Mesenchymal stem cell (in vitro differentiated cells and primary cell): ENCODE data around the gene CENPF.

Experiments used
- DNase-seq: peaks from one replicate; pipeline ENCODE4 v3.0.0-alpha.2; 2013
- H2AFZ ChIP-seq: one replicate; pipeline ENCODE4 v1.6.1; 2013; ENCODE audit warnings: low read depth, mild to moderate bottlenecking, control low read depth, inconsistent platforms, low read length, moderate library complexity
- H2AK5ac ChIP-seq: 2 replicates; pipeline ENCODE4 v1.6.1; 2013; ENCODE audit warnings: low read length, moderate library complexity, mild to moderate bottlenecking, inconsistent platforms; ENCODE audit not compliant: severe bottlenecking
- H2BK120ac ChIP-seq: one replicate; pipeline ENCODE4 v1.6.1; 2013; ENCODE audit warnings: low read depth, mild to moderate bottlenecking, inconsistent platforms, low read length, moderate library complexity
- H2BK12ac ChIP-seq, 2 experiments: one replicate each; pipeline ENCODE4 v1.6.1; 2013; ENCODE audit warnings: inconsistent platforms in 2 of 2, low read length in 2 of 2, mild to moderate bottlenecking in 2 of 2, moderate library complexity in 2 of 2, control low read depth in 1 of 2
- H2BK15ac ChIP-seq: one replicate; pipeline ENCODE4 v1.6.1; 2013; ENCODE audit warnings: mild to moderate bottlenecking, low read depth, inconsistent platforms; ENCODE audit not compliant: poor library complexity, severe bottlenecking
- H2BK5ac ChIP-seq: 2 replicates; pipeline ENCODE4 v1.6.1; 2013; ENCODE audit warnings: low read depth, mild to moderate bottlenecking, low read length, control low read depth, inconsistent platforms; ENCODE audit not compliant: poor library complexity, severe bottlenecking
- H3K14ac ChIP-seq, 2 experiments: one replicate each; pipeline ENCODE4 v1.6.1; 2013; ENCODE audit warnings: inconsistent platforms in 2 of 2, low read length in 2 of 2, control low read depth in 1 of 2, mild to moderate bottlenecking in 1 of 2, moderate library complexity in 1 of 2
- H3K18ac ChIP-seq, 2 experiments: one replicate each; pipeline ENCODE4 v1.6.1; 2013; ENCODE audit warnings: inconsistent platforms in 2 of 2, low read length in 2 of 2, control low read depth in 1 of 2, low read depth in 1 of 2, mild to moderate bottlenecking in 1 of 2
- H3K23ac ChIP-seq, 2 experiments: one replicate each; pipeline ENCODE4 v1.6.1; 2013; ENCODE audit warnings: inconsistent platforms in 2 of 2, low read length in 2 of 2, mild to moderate bottlenecking in 2 of 2, moderate library complexity in 2 of 2, control low read depth in 1 of 2
- H3K27ac ChIP-seq: 2 replicates; pipeline ENCODE4 v1.5.1; 2013; ENCODE audit warnings: mild to moderate bottlenecking, moderate library complexity, low read length, control low read depth, inconsistent platforms; ENCODE audit not compliant: poor library complexity, severe bottlenecking
- H3K27me3 ChIP-seq, 2 experiments: 2 replicates each; pipeline versions ENCODE4 v1.6.1 to v1.7.0; 2013; ENCODE audit warnings: low read length in 2 of 2, mild to moderate bottlenecking in 2 of 2, moderate library complexity in 2 of 2, control low read depth in 1 of 2, inconsistent platforms in 1 of 2; ENCODE audit not compliant: control insufficient read depth in 1 of 2, insufficient read depth in 1 of 2
- H3K36me3 ChIP-seq, 2 experiments: 2 replicates each; pipeline versions ENCODE4 v1.6.1 to v1.7.0; 2013; ENCODE audit warnings: low read length in 2 of 2, control low read depth in 1 of 2, inconsistent platforms in 1 of 2, low read depth in 1 of 2, mild to moderate bottlenecking in 1 of 2; ENCODE audit not compliant: insufficient read depth in 2 of 2, control insufficient read depth in 1 of 2
- H3K4ac ChIP-seq, 2 experiments: one replicate each; pipeline ENCODE4 v1.6.1; 2013; ENCODE audit warnings: inconsistent platforms in 2 of 2, low read length in 2 of 2, mild to moderate bottlenecking in 2 of 2, moderate library complexity in 2 of 2, control low read depth in 1 of 2, low read depth in 1 of 2
- H3K4me1 ChIP-seq: 2 replicates; pipeline ENCODE4 v1.6.1; 2013; ENCODE audit warnings: low read depth, low read length, control low read depth; ENCODE audit not compliant: control insufficient read depth, insufficient read depth
- H3K4me2 ChIP-seq: 2 replicates; pipeline ENCODE4 v1.6.1; 2013; ENCODE audit warnings: low read length, mild to moderate bottlenecking, inconsistent platforms; ENCODE audit not compliant: poor library complexity, severe bottlenecking
- H3K4me3 ChIP-seq, 2 experiments: 2 replicates each; pipeline versions ENCODE4 v1.5.1 to v1.7.0; 2013; ENCODE audit warnings: low read length in 2 of 2, mild to moderate bottlenecking in 2 of 2, control low read depth in 1 of 2, low read depth in 1 of 2; ENCODE audit not compliant: insufficient read depth in 1 of 2
- H3K79me1 ChIP-seq: replicated peaks from 2 replicates; pipeline ENCODE4 v1.6.1; 2013; ENCODE audit warnings: mild to moderate bottlenecking, control low read depth, low read length, inconsistent platforms; ENCODE audit not compliant: poor library complexity, severe bottlenecking
- H3K9ac ChIP-seq: 2 replicates; pipeline ENCODE4 v1.7.0; 2013; ENCODE audit warnings: mild to moderate bottlenecking, low read length, moderate library complexity
- H3K9me3 ChIP-seq: 2 replicates; pipeline ENCODE4 v1.7.0; 2013; ENCODE audit warnings: mild to moderate bottlenecking, low read length; ENCODE audit not compliant: control insufficient read depth
- H4K8ac ChIP-seq: one replicate; pipeline ENCODE4 v1.6.1; 2013; ENCODE audit warnings: inconsistent platforms, mild to moderate bottlenecking, low read length, moderate library complexity
- H4K91ac ChIP-seq: one replicate; pipeline ENCODE4 v1.6.1; 2013; ENCODE audit warnings: mild to moderate bottlenecking, low read length, inconsistent platforms
- WGBS: methylation state at CpG from one replicate; pipeline ENCODE4 v1.1.7; 2013; ENCODE audit warnings: mixed read lengths; 5-methylcytosine and 5-hydroxymethylcytosine counted together

The CENPF gene

DNA sequence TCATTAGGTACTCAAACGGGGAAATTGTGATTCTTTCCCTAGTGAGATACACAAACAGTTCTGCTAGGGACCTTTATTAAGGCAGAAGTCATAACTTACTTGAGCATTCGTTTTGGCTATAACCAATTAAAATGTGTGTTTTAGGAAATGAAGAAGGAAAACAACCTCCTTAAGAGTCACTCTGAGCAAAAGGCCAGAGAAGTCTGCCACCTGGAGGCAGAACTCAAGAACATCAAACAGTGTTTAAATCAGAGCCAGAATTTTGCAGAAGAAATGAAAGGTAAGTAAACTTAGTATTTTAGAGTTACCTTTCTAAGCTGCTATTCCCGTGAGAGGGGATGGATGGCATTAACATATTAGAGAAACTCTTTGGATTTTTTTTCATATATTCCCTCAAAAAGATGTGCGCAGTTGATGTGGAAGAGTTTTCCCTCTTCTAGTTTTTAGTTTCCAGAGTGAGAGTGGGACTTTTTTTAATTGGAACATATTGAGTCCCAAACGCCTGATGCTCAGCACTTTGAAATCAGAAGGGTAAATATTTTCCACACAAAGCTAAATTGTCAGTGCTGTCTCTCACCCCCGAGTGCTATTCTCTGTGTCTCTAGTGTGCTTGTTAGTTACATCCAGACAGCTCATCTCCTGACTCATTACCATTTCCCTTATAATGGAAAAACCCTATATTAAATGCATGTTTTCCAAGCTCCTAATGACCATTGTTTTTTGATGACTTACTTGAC is 34.9 kb downstream of the CENPF start:
- no peak overlapping the region for H2BK120ac ChIP-seq
- H4K8ac ChIP-seq = no peak overlapping the region
- no peak overlapping the region for H2BK12ac ChIP-seq
- H3K36me3 ChIP-seq = peaks cover 0 to 16% of the 10 kb centered on the region in 2 experiments
- H3K4me2 ChIP-seq = no peak overlapping the region
- H3K27ac ChIP-seq = no peak overlapping the region
- H2BK5ac ChIP-seq = no peak overlapping the region
- no peak overlapping the region for H2AFZ ChIP-seq
- H3K9me3 ChIP-seq = no peaks in the 10 kb centered on the region
- H4K91ac ChIP-seq = no peak overlapping the region
- peak; percentile 63 for DNase-seq
- no peak overlapping the region for H3K23ac ChIP-seq
- 71% methylated on average over 4 of the region's 6 CpGs for WGBS
- no peak overlapping the region for H2BK15ac ChIP-seq
- H3K79me1 ChIP-seq = peaks cover 17% of the 10 kb centered on the region
- no peak overlapping the region for H3K18ac ChIP-seq
- peak overlapping the region; percentile 14 for H3K9ac ChIP-seq
- H3K4ac ChIP-seq = no peak overlapping the region
- no peak overlapping the region for H3K14ac ChIP-seq
- H3K27me3 ChIP-seq = no peaks in the 10 kb centered on the region
- no peak overlapping the region for H3K4me3 ChIP-seq
- H3K4me1 ChIP-seq = no peaks in the 10 kb centered on the region
- H2AK5ac ChIP-seq = no peak overlapping the region

GRCh38 chr1:214638459-214638807 is 35.4 kb downstream of the CENPF start:
- DNase-seq = no peak
- Histone ChIP-seq H3K9ac (peak overlapping the region; percentile 14), H4K91ac (no peak overlapping the region), H3K27ac (no peak overlapping the region), H3K4me3 (no peak overlapping the region), H2BK15ac (no peak overlapping the region), H3K27me3 (no peaks in the 10 kb centered on the region), H2BK120ac (no peak overlapping the region), H3K4me1 (no peaks in the 10 kb centered on the region), H3K23ac (no peak overlapping the region), H3K9me3 (no peaks in the 10 kb centered on the region), H3K18ac (no peak overlapping the region), H2AK5ac (no peak overlapping the region), H3K79me1 (peaks cover 20% of the 10 kb centered on the region), H2BK5ac (no peak overlapping the region), H3K4ac (peak overlapping the region in 1 of 2 experiments; percentile 2), H3K14ac (no peak overlapping the region), H2AFZ (no peak overlapping the region), H3K4me2 (no peak overlapping the region), H2BK12ac (no peak overlapping the region), H4K8ac (no peak overlapping the region), H3K36me3 (peaks cover 0 to 16% of the 10 kb centered on the region in 2 experiments)
- 96% methylated on average over 4 of the region's 6 CpGs for WGBS

DNA sequence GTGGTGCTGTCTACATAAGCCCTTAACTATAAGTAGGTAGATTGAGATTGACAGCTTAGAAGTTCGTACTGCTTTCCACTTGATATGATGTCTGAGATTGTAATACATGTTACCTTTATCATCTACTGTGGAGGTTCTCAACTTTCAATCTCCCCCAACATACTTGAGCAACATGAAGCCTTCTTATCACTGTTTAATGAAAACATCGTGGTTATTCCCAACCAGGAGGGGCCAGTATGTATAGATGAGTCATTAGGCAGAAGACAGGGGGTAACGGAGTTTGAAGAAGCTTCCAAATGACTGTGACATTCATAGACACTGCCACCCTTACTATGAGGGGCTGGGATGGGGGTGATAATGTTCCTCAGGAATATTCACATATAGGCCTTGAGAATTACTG is 36.0 kb downstream of the CENPF start:
- Histone ChIP-seq H3K4ac (peak overlapping the region in 1 of 2 experiments; percentile 2), H3K23ac (no peak overlapping the region), H2AK5ac (no peak overlapping the region), H2BK5ac (no peak overlapping the region), H3K18ac (no peak overlapping the region), H2AFZ (no peak overlapping the region), H3K79me1 (peaks cover 16% of the 10 kb centered on the region), H3K9me3 (no peaks in the 10 kb centered on the region), H3K27me3 (no peaks in the 10 kb centered on the region), H3K27ac (no peak overlapping the region), H4K91ac (no peak overlapping the region), H3K4me2 (no peak overlapping the region), H3K4me3 (no peak overlapping the region), H3K36me3 (peaks cover 0 to 12% of the 10 kb centered on the region in 2 experiments), H3K9ac (no peak overlapping the region), H4K8ac (no peak overlapping the region), H2BK12ac (peak overlapping the region in 1 of 2 experiments; percentile 29), H2BK15ac (no peak overlapping the region), H3K4me1 (no peaks in the 10 kb centered on the region), H3K14ac (no peak overlapping the region), H2BK120ac (no peak overlapping the region)
- DNase-seq = peak; percentile 46
- 34% methylated on average over 2 of the region's 3 CpGs for WGBS

DNA sequence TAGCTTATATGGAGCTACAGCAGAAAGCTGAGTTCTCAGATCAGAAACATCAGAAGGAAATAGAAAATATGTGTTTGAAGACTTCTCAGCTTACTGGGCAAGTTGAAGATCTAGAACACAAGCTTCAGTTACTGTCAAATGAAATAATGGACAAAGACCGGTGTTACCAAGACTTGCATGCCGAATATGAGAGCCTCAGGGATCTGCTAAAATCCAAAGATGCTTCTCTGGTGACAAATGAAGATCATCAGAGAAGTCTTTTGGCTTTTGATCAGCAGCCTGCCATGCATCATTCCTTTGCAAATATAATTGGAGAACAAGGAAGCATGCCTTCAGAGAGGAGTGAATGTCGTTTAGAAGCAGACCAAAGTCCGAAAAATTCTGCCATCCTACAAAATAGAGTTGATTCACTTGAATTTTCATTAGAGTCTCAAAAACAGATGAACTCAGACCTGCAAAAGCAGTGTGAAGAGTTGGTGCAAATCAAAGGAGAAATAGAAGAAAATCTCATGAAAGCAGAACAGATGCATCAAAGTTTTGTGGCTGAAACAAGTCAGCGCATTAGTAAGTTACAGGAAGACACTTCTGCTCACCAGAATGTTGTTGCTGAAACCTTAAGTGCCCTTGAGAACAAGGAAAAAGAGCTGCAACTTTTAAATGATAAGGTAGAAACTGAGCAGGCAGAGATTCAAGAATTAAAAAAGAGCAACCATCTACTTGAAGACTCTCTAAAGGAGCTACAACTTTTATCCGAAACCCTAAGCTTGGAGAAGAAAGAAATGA is 37.6 kb downstream of the CENPF start:
- no peak overlapping the region for H4K91ac ChIP-seq
- no peak for DNase-seq
- H3K9me3 ChIP-seq = no peaks in the 10 kb centered on the region
- peaks cover 0 to 17% of the 10 kb centered on the region in 2 experiments for H3K36me3 ChIP-seq
- H2AFZ ChIP-seq = no peak overlapping the region
- no peak overlapping the region for H4K8ac ChIP-seq
- no peak overlapping the region for H3K9ac ChIP-seq
- no peak overlapping the region for H2BK5ac ChIP-seq
- no peak overlapping the region for H3K4me2 ChIP-seq
- no peak overlapping the region for H2BK12ac ChIP-seq
- no peak overlapping the region for H2BK120ac ChIP-seq
- H3K4me3 ChIP-seq = no peak overlapping the region
- H3K18ac ChIP-seq = no peak overlapping the region
- H3K4ac ChIP-seq = no peak overlapping the region
- H2BK15ac ChIP-seq = no peak overlapping the region
- no peak overlapping the region for H3K14ac ChIP-seq
- no peak overlapping the region for H3K23ac ChIP-seq
- no peaks in the 10 kb centered on the region for H3K27me3 ChIP-seq
- H3K27ac ChIP-seq = no peak overlapping the region
- WGBS = 95% methylated on average over 5 of the region's 6 CpGs
- peaks cover 11% of the 10 kb centered on the region for H3K79me1 ChIP-seq
- H3K4me1 ChIP-seq = no peaks in the 10 kb centered on the region
- no peak overlapping the region for H2AK5ac ChIP-seq
